ENCODE results near the gene GANC. TPM values are rescaled to one million over a fixed set of nuclear protein-coding genes. Genes with fewer than 3 reads are reported as not detected.
A peak's percentile ranks its signal among the peaks of the same experiment; 100 is the strongest.
"Not testable (repeated sequence)": the region's sequence is repeated elsewhere in the genome, so short reads cannot be mapped to it uniquely, and the experiment has no call there.

The GANC gene
- total RNA-seq, 4 donors from 2014 or later: 24.3 to 35.5 (median 34.2) TPM

DNA sequence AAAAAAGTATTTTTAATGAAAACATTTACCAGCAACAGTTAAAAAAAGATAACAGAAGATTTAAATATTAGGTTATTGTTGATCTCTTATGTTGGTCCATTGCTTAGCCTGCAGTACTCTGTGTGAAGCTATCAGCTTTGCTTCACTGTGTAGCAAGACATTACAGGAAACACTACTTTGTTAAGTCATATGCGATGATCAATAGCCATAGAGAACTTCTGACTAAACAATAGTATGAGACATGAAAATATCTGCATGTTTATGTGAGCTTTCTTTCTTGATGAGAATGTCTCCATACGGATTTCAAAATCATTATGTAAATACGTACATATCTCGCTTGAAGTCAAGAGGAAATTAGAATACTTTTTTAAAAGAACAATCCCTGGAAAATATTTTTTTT is 59.3 kb downstream of the GANC start:
- H3K4me3 ChIP-seq: no peak overlapping the region
- H3K36me3 ChIP-seq: peaks cover 0 to 57% (median 0%) of the 10 kb centered on the region in 3 donors
- H3K9me3 ChIP-seq: peaks cover 0 to 20% (median 4%) of the 10 kb centered on the region in 4 donors
- H3K4me1 ChIP-seq: no peaks in the 10 kb centered on the region
- H3K27ac ChIP-seq: no peak overlapping the region
- TF ChIP-seq CTCF (IDR thresholded peaks at IDR 0.05) (no peak), EP300 (IDR thresholded peaks at IDR 0.05) (no peak), POLR2A (IDR thresholded peaks at IDR 0.05) (no peak)
- no peak for DNase-seq (ENCODE audit: low spot score in 2 of 2)
- WGBS, 2 donors: 90 to 93% methylated on average over 4 of the region's 4 CpGs
- no peaks in the 10 kb centered on the region for H3K27me3 ChIP-seq

- Histone ChIP-seq H3K4me1 (no peaks in the 10 kb centered on the region), H3K27me3 (no peaks in the 10 kb centered on the region), H3K9me3 (peaks cover 0 to 20% (median 4%) of the 10 kb centered on the region in 4 donors), H3K4me3 (no peak overlapping the region), H3K36me3 (peaks cover 0 to 47% (median 0%) of the 10 kb centered on the region in 3 donors), H3K27ac (no peak overlapping the region)
- WGBS, 2 donors: 96% methylated on average over 2 of the region's 2 CpGs
- DNase-seq (ENCODE audit: low spot score in 2 of 2): no peak
- TF ChIP-seq CTCF (IDR thresholded peaks at IDR 0.05) (no peak), POLR2A (IDR thresholded peaks at IDR 0.05) (no peak), EP300 (IDR thresholded peaks at IDR 0.05) (no peak)
These were observed 62.1 kb downstream of the GANC start for GRCh38 chr15:42335074-42335473.

DNA sequence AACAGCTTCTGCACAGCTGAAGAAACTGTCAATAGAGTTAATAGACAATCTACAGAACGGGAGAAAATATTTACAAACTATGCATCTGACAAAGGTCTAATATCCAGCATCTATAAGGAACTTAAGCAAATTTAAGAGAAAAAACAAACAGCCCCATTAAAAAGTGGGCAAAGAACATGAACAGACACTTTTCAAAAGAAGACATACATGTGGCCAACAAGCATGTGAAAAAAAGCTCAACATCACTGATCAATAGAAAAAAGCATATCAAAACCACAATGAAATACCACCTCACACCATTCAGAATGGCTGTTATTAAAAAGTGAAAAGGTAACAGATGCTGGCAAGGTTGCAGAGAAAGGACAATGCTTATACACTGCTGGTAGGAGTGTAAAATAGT is 63.6 kb downstream of the GANC start:
- H3K27me3 ChIP-seq; H3K4me1 ChIP-seq; DNase-seq (ENCODE audit: low spot score in 2 of 2); H3K27ac ChIP-seq; H3K4me3 ChIP-seq: not testable (repeated sequence)
- peaks cover 0 to 48% (median 0%) of the 10 kb centered on the region in 3 donors for H3K36me3 ChIP-seq
- H3K9me3 ChIP-seq: peaks cover 0 to 20% (median 4%) of the 10 kb centered on the region in 4 donors
- WGBS, 2 donors: 90 to 95% methylated on average over 1 of the region's 1 CpG

- peaks cover 0 to 53% (median 0%) of the 10 kb centered on the region in 3 donors for H3K36me3 ChIP-seq
- not testable (repeated sequence) for H3K4me3 ChIP-seq; H3K4me1 ChIP-seq; H3K27ac ChIP-seq; DNase-seq (ENCODE audit: low spot score in 2 of 2); H3K27me3 ChIP-seq
- peaks cover 0 to 20% (median 4%) of the 10 kb centered on the region in 4 donors for H3K9me3 ChIP-seq
- WGBS, 2 donors: 96 to 99% methylated on average over 3 of the region's 3 CpGs
These were observed 64.1 kb downstream of the GANC start for GRCh38 chr15:42337104-42337503.

DNA sequence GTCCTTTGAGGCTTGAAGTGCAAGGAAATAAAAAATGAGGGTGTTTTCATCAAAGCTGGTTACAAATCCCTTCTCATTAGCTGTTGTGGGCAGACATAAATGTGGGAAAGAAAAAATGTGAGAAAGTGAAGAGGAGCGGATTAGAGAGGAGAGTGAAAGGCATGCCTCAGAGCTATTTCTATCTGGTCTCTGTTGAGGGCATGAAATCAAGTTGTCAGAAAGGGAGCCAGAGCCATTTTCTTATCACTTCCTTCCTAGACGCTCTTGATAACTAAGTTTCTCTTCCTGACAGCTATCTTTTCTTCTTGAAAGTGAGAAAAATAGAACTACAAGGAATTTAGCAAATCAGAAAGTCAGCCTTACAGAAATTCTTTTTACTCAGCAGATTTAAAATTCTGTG is 65.5 kb downstream of the GANC start:
- no peaks in the 10 kb centered on the region for H3K4me1 ChIP-seq
- 47 to 63% methylated on average over 2 of the region's 2 CpGs for WGBS, 2 donors
- H3K27me3 ChIP-seq: no peaks in the 10 kb centered on the region
- H3K36me3 ChIP-seq: peaks cover 0 to 64% (median 0%) of the 10 kb centered on the region in 3 donors
- no peak for DNase-seq (ENCODE audit: low spot score in 2 of 2)
- H3K4me3 ChIP-seq: no peak overlapping the region
- H3K9me3 ChIP-seq: peaks cover 0 to 20% (median 4%) of the 10 kb centered on the region in 4 donors
- TF ChIP-seq CTCF (IDR thresholded peaks at IDR 0.05) (no peak), EP300 (IDR thresholded peaks at IDR 0.05) (no peak), POLR2A (IDR thresholded peaks at IDR 0.05) (no peak)
- H3K27ac ChIP-seq: no peak overlapping the region

- TF ChIP-seq EP300 (IDR thresholded peaks at IDR 0.05): no peak
- Histone ChIP-seq H3K4me1 (peaks cover 0 to 6% (median 0%) of the 10 kb centered on the region in 4 donors), H3K36me3 (peaks cover 0 to 90% (median 0%) of the 10 kb centered on the region in 3 donors), H3K9me3 (no peaks in the 10 kb centered on the region), H3K27ac (peak overlapping the region in 1 of 4 donors; percentile 74), H3K27me3 (no peaks in the 10 kb centered on the region), H3K4me3 (no peak overlapping the region)
- 87 to 94% methylated on average over 6 of the region's 6 CpGs for WGBS, 2 donors
- DNase-seq (ENCODE audit: low spot score in 2 of 2): no peak
These were observed 70.7 kb downstream of the GANC start for GRCh38 chr15:42343596-42344232.
